PFSK-1 (cell line): ENCODE results near the gene CTNNBL1.

ENCODE experiments used
- FOXP2 ChIP-seq: optimal IDR thresholded peaks from 2 replicates; pipeline ENCODE3; 2011; ENCODE audit warnings: borderline replicate concordance, control low read depth, inconsistent platforms; ENCODE audit not compliant: insufficient read depth; ENCODE audit errors: extremely low read length, extremely low read depth
- POLR2AphosphoS5 ChIP-seq: IDR thresholded peaks from 2 replicates; pipeline ENCODE4 v1.6.1; 2012; ENCODE audit warnings: low read depth, mild to moderate bottlenecking, control low read depth, low read length, moderate library complexity
- SIN3A ChIP-seq: IDR thresholded peaks from 2 replicates; pipeline ENCODE4 v1.6.1; 2012; ENCODE audit warnings: mild to moderate bottlenecking, low read length, moderate library complexity, borderline replicate concordance; ENCODE audit not compliant: insufficient read depth
- TAF1 ChIP-seq: IDR thresholded peaks from 2 replicates; pipeline ENCODE4 v1.6.1; 2012; ENCODE audit warnings: low read length, control low read depth, borderline replicate concordance; ENCODE audit not compliant: insufficient read depth
- TF ChIP-seq, protein P1 (sequence below), 2 experiments: IDR thresholded peaks; 2 replicates each; pipeline versions ENCODE4 v1.6.1 to v1.8.0; 2011 to 2012; ENCODE audit warnings: low read depth in 2 of 2, low read length in 2 of 2, control low read depth in 1 of 2, inconsistent platforms in 1 of 2, mild to moderate bottlenecking in 1 of 2, moderate library complexity in 1 of 2; ENCODE audit not compliant: insufficient read depth in 1 of 2

The CTNNBL1 gene

DNA sequence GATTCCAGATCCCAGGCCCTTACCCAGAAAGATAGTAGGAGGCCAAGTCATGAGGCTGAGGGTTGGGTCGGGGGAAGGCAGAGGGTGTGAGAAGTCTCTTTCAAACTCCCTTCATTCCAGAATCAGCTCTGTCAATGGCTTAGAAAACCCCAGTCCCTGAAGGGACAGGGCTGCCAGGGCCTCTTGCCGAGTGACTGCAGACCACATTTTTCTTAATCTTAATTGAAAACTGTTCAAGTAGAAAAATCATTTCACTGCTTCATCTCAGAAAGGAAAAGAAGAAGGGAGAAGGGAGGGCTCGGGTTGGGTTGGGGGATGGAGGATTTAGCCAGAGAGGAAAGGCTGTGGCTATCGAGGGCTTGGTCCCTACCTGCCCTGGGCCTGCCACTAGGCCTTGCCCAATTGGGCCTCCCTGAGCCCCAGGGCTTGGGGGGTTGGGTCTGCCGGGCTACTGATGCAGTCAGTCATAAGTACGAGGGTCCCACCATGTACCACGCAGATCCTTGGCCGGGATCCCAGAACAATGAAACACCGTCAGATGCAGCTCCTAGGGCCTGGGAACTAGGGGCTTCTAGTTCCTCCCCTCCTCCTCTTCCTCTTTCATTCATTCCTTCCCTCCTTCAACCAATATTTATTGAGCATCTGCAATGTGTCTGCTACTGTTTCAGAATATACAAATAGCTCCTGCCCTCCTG, 44.0 kb upstream of the CTNNBL1 start:
- TF ChIP-seq, protein P1, sequence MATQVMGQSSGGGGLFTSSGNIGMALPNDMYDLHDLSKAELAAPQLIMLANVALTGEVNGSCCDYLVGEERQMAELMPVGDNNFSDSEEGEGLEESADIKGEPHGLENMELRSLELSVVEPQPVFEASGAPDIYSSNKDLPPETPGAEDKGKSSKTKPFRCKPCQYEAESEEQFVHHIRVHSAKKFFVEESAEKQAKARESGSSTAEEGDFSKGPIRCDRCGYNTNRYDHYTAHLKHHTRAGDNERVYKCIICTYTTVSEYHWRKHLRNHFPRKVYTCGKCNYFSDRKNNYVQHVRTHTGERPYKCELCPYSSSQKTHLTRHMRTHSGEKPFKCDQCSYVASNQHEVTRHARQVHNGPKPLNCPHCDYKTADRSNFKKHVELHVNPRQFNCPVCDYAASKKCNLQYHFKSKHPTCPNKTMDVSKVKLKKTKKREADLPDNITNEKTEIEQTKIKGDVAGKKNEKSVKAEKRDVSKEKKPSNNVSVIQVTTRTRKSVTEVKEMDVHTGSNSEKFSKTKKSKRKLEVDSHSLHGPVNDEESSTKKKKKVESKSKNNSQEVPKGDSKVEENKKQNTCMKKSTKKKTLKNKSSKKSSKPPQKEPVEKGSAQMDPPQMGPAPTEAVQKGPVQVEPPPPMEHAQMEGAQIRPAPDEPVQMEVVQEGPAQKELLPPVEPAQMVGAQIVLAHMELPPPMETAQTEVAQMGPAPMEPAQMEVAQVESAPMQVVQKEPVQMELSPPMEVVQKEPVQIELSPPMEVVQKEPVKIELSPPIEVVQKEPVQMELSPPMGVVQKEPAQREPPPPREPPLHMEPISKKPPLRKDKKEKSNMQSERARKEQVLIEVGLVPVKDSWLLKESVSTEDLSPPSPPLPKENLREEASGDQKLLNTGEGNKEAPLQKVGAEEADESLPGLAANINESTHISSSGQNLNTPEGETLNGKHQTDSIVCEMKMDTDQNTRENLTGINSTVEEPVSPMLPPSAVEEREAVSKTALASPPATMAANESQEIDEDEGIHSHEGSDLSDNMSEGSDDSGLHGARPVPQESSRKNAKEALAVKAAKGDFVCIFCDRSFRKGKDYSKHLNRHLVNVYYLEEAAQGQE (IDR thresholded peaks at IDR 0.05; ENCODE audit: insufficient read depth in 1 of 2, low read depth in 2 of 2, low read length in 2 of 2), result no peak
- TF ChIP-seq POLR2AphosphoS5 (no peak), FOXP2 (no peak), SIN3A (no peak), TAF1 (no peak)

GRCh38 chr20:37650661-37651060, 43.2 kb upstream of the CTNNBL1 start:
- TF ChIP-seq POLR2AphosphoS5, result no peak
- TF ChIP-seq, protein P1 (IDR thresholded peaks at IDR 0.05; ENCODE audit: insufficient read depth in 1 of 2, low read depth in 2 of 2, low read length in 2 of 2), result no peak
- TF ChIP-seq FOXP2, result no peak
- no peak for TF ChIP-seq TAF1
- no peak for TF ChIP-seq SIN3A

DNA sequence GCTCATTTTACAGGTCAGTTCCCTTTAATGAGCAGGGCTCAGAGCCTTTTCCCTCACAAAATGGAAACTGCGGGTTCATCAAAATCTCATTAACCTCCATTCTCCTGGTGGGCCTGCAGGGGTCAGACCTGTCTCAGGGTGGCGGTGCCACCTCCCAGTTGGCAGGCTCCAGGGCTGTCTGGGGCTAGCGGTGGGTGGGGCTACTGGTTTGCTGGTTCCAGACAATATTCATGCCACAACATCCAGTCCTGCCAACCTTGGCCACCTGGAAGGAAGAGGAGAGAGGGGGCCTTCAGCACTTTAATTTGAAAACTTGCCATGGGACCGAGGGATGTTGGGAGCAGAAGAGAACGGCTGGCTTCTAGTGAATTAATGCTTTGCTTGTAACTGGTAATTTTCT, 41.9 kb upstream of the CTNNBL1 start:
- TF ChIP-seq TAF1, result no peak
- no peak for TF ChIP-seq POLR2AphosphoS5
- TF ChIP-seq FOXP2, result no peak
- TF ChIP-seq, protein P1 (IDR thresholded peaks at IDR 0.05; ENCODE audit: insufficient read depth in 1 of 2, low read depth in 2 of 2, low read length in 2 of 2), result no peak
- no peak for TF ChIP-seq SIN3A

- no peak for TF ChIP-seq SIN3A
- no peak for TF ChIP-seq POLR2AphosphoS5
- TF ChIP-seq FOXP2, result no peak
- TF ChIP-seq, protein P1 (IDR thresholded peaks at IDR 0.05; ENCODE audit: insufficient read depth in 1 of 2, low read depth in 2 of 2, low read length in 2 of 2), result no peak
- TF ChIP-seq TAF1, result no peak
These were observed 36.9 kb upstream of the CTNNBL1 start for GRCh38 chr20:37656945-37657344.
